HepG2 (cell line): ENCODE measurements around the gene STAMBPL1. TPM values are rescaled to one million over a fixed set of nuclear protein-coding genes. Genes with fewer than 3 reads are reported as not detected.

Experiments
- ATAC-seq: fragments of 200-7000 bp; cut with Tn5 transposase; 3 replicates; pipeline ENCODE4 v1.9.1; 2020; ENCODE audit warnings: mild to moderate bottlenecking, moderate library complexity
- BruUV-seq: library from RNA; stranded (reverse); fragments of 400-500 nt; replicated peaks from 2 replicates; lab custom pipeline; 2021; lab: Mats Ljungman, UMichigan
- CTCF ChIA-PET: fragments of 300-600 bp; formaldehyde crosslinking; extraction: SDS; loops from one replicate; lab custom pipeline; 2021; ENCODE audit warnings: low total read pairs, inconsistent platforms, low intra/inter-chr PET ratio; lab: Yijun Ruan, JAX
- POLR2A ChIA-PET: fragments of 350-600 bp; sonication (Branson Sonifier 250); formaldehyde crosslinking; loops from one replicate; lab custom pipeline; 2020; ENCODE audit warnings: antibody characterized with exemption, inconsistent platforms; lab: Yijun Ruan, JAX
- DNase-seq: peaks from one replicate; pipeline ENCODE4 v3.0.0-alpha.2; 2015; ENCODE audit warnings: low spot score
- FAIRE-seq: peaks from 3 replicates; lab custom pipeline; 2011; peaks lifted over from hg19 to GRCh38; lab: Jason Lieb, UNC
- H2AFZ ChIP-seq: one replicate; pipeline ENCODE4 v1.6.1; 2011; ENCODE audit warnings: low read length, inconsistent platforms
- H3K27ac ChIP-seq: fragments of 300-600 bp; 3 replicates; pipeline ENCODE4 v1.8.0; 2011; ENCODE audit warnings: mixed run types, mild to moderate bottlenecking, mixed read lengths, low read length, inconsistent platforms; ENCODE audit not compliant: insufficient read depth; ENCODE audit errors: extremely low read length
- H3K27me3 ChIP-seq, 2 experiments: fragments of 200-600 bp in 1 of 2; 2 replicates in 1 of 2; 3 replicates in 1 of 2; pipeline versions ENCODE4 v1.6.0 to v1.8.0; 2011; ENCODE audit warnings: low read length in 2 of 2, mild to moderate bottlenecking in 2 of 2, moderate library complexity in 2 of 2, inconsistent platforms in 1 of 2; ENCODE audit not compliant: insufficient read depth in 2 of 2, control insufficient read depth in 1 of 2
- H3K36me3 ChIP-seq, 2 experiments: fragments of 200-600 bp in 1 of 2; replicated peaks in 1 of 2; 2 replicates in 1 of 2; 3 replicates in 1 of 2; pipeline versions ENCODE4 v1.5.1 to v1.8.0; 2011; ENCODE audit warnings: low read length in 2 of 2, inconsistent platforms in 1 of 2; ENCODE audit not compliant: insufficient read depth in 2 of 2, control insufficient read depth in 1 of 2
- H3K4me1 ChIP-seq: 2 replicates; pipeline ENCODE4 v1.5.1; 2012; ENCODE audit warnings: low read length, inconsistent platforms; ENCODE audit not compliant: insufficient read depth
- H3K4me2 ChIP-seq: 2 replicates; pipeline ENCODE4 v1.6.0; 2011; ENCODE audit warnings: low read depth, low read length, inconsistent platforms
- H3K4me3 ChIP-seq, 3 experiments: fragments of 200-600 bp in 1 of 3; sonication (generic), shearing (Covaris generic) in 1 of 3; replicated peaks in 1 of 3; 2 replicates each; pipeline ENCODE4 v1.5.1; 2011 to 2016; ENCODE audit warnings: low read length in 3 of 3, inconsistent platforms in 2 of 3, low read depth in 2 of 3, mild to moderate bottlenecking in 2 of 3, control low read depth in 1 of 3, mixed read lengths in 1 of 3; ENCODE audit not compliant: insufficient read depth in 1 of 3
- H3K79me2 ChIP-seq: one replicate; pipeline ENCODE4 v1.6.1; 2011; ENCODE audit warnings: low read length, inconsistent platforms; ENCODE audit not compliant: insufficient read depth
- H3K9ac ChIP-seq: 2 replicates; pipeline ENCODE4 v1.6.0; 2011; ENCODE audit warnings: mild to moderate bottlenecking, low read depth, low read length, inconsistent platforms; ENCODE audit not compliant: insufficient read depth
- H3K9me3 ChIP-seq: 2 replicates; pipeline ENCODE4 v1.5.1; 2012; ENCODE audit warnings: mild to moderate bottlenecking, low read length
- H4K20me1 ChIP-seq: 2 replicates; pipeline ENCODE4 v1.6.0; 2011; ENCODE audit warnings: inconsistent platforms, mild to moderate bottlenecking, low read length, moderate library complexity; ENCODE audit not compliant: insufficient read depth
- ATF1 ChIP-seq: IDR thresholded peaks from 2 replicates; pipeline ENCODE4 v1.6.1; 2016; ENCODE audit warnings: mild to moderate bottlenecking, control low read depth
- CBX1 ChIP-seq: IDR thresholded peaks from one replicate; pipeline ENCODE4 v1.6.1; 2016; ENCODE audit warnings: antibody characterized with exemption, low read depth
- JUN ChIP-seq: sonication (generic); formaldehyde crosslinking; IDR thresholded peaks from 2 replicates; pipeline ENCODE4 v1.4.0; 2020; ENCODE audit warnings: mild to moderate bottlenecking, missing genetic modification reagents
- MAFK ChIP-seq, 2 experiments: IDR thresholded peaks in 1 of 2; conservative IDR thresholded peaks in 1 of 2; 2 replicates each; pipeline ENCODE4 v1.6.1; 2011; ENCODE audit warnings: improper control_type of control experiment in 2 of 2, low read length in 2 of 2
- SIN3B ChIP-seq: fragments of 150-350 bp; IDR thresholded peaks from 2 replicates; pipeline ENCODE4 v1.6.1; 2014; ENCODE audit warnings: low read length
- SMARCE1 ChIP-seq: fragments of 450-650 bp; IDR thresholded peaks from 2 replicates; pipeline ENCODE4 v1.6.1; 2017; ENCODE audit warnings: borderline replicate concordance
- SRSF1 ChIP-seq: fragments of 200-400 bp; formaldehyde crosslinking; optimal IDR thresholded peaks from 2 replicates; pipeline ENCODE3; 2017; ENCODE audit warnings: mild to moderate bottlenecking, low read depth, low read length, moderate library complexity
- TOPORS ChIP-seq: sonication (generic); formaldehyde crosslinking; IDR thresholded peaks from 2 replicates; pipeline ENCODE4 v1.8.0; 2023; ENCODE audit warnings: mild to moderate bottlenecking, missing genetic modification reagents
- ZBTB1 ChIP-seq: sonication (generic); formaldehyde crosslinking; IDR thresholded peaks from 2 replicates; pipeline ENCODE4 v1.4.0; 2020; ENCODE audit warnings: missing genetic modification reagents, borderline replicate concordance
- ZBTB7A ChIP-seq: sonication (generic); formaldehyde crosslinking; IDR thresholded peaks from 2 replicates; pipeline ENCODE4 v1.8.0; 2022; ENCODE audit warnings: mild to moderate bottlenecking, missing genetic modification reagents
- ZNF34 ChIP-seq: sonication (generic); formaldehyde crosslinking; IDR thresholded peaks from 2 replicates; pipeline ENCODE4 v1.4.0; 2020; ENCODE audit warnings: mild to moderate bottlenecking, missing genetic modification reagents, borderline replicate concordance
- ZNF556 ChIP-seq: sonication (generic); formaldehyde crosslinking; IDR thresholded peaks from 2 replicates; pipeline ENCODE4 v1.4.0; 2020; ENCODE audit warnings: mild to moderate bottlenecking, missing genetic modification reagents, borderline replicate concordance
- ZNF720 ChIP-seq: sonication (generic); formaldehyde crosslinking; IDR thresholded peaks from 2 replicates; pipeline ENCODE4 v1.4.0; 2020; ENCODE audit warnings: missing genetic modification reagents
- WGBS: methylation state at CpG from one replicate; pipeline ENCODE4 v1.1.6; 2017; ENCODE audit warnings: low lambda C conversion rate; 5-methylcytosine and 5-hydroxymethylcytosine counted together
- in situ Hi-C: cut with HindIII; loops from 2 replicates; pipeline ENCODE4 v1.10.0; 2017; ENCODE audit warnings: low pct_unique_long_range_greater_than_20kb; ENCODE audit not compliant: extremely low pct_ligation_motif_present
- intact Hi-C: fragments of 100-400 bp; cut with micrococcal nuclease; formaldehyde crosslinking; loops from one replicate; pipeline ENCODE4 v1.10.0; 2022; ENCODE audit not compliant: unreplicated experiment
- polyA plus RNA-seq, 8 experiments: library from polyadenylated mRNA; depleted of rRNA in 3 of 8; stranded (reverse) in 7 of 8; unstranded in 1 of 8; fragments of >200 nt; fragmentation: Illumina TruSeq in 4 of 8; extraction: Trizol in 4 of 8; gene quantifications; 2 replicates each; pipeline versions ENCODE4 v1.2.1 to v1.2.3, GENCODE V29; 2011 to 2016; ENCODE audit warnings: low read depth in 4 of 8, missing spikeins in 1 of 8, mixed read lengths in 1 of 8; ENCODE audit not compliant: insufficient read depth in 1 of 8
- total RNA-seq, 5 experiments: library from RNA; depleted of rRNA; stranded (reverse); fragments of >200 nt; fragmentation: Illumina TruSeq; extraction: Trizol; gene quantifications; 2 replicates each; pipeline ENCODE4 v1.2.3, GENCODE V29; 2016; ENCODE audit warnings: low read depth in 1 of 5
- TF ChIP-seq, protein P1 (sequence below): sonication (generic); formaldehyde crosslinking; IDR thresholded peaks from 2 replicates; pipeline ENCODE4 v1.9.0; 2022; ENCODE audit warnings: low read depth, missing genetic modification reagents
- TF ChIP-seq, protein P2 (sequence below): sonication (generic); formaldehyde crosslinking; IDR thresholded peaks from 2 replicates; pipeline ENCODE4 v1.8.1; 2023; ENCODE audit warnings: mild to moderate bottlenecking, missing genetic modification reagents, borderline replicate concordance
- TF ChIP-seq, protein P3 (sequence below): sonication (generic); formaldehyde crosslinking; IDR thresholded peaks from 2 replicates; pipeline ENCODE4 v1.4.0; 2020; ENCODE audit warnings: missing genetic modification reagents
- TF ChIP-seq, protein P4 (sequence below): sonication (generic); formaldehyde crosslinking; IDR thresholded peaks from 2 replicates; pipeline ENCODE4 v1.4.0; 2020; ENCODE audit warnings: missing genetic modification reagents, borderline replicate concordance
- TF ChIP-seq, protein P5 (sequence below): sonication (generic); IDR thresholded peaks from 2 replicates; pipeline ENCODE4 v1.6.1; 2016; ENCODE audit warnings: low read depth, borderline replicate concordance

Gene STAMBPL1
- total and polyA plus RNA-seq, 2 of the 13 experiments (the other 11 are each of a cell fraction or from before 2014, with no cell fraction given) = 1.4 to 1.5 TPM

DNA sequence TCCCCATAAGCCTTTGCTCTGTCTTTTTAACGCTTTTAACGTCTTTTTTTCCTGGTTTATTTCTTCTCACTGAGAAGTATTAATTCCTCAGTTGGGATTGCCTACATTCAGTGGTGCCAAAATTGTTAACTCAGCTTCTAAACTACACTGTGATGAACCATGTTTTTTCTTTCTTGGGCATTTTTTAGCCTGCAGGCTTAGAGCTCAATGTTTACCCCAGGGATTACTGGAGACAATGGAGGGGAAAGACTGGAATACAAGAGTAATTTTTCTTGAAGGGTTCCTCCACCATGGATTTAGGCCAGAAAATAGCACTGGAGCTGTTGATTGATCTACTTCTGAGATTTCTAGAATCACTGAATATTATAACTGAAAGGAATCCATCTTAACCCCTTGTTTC lies 19.8 kb downstream of the STAMBPL1 start (continued):
- TF ChIP-seq, protein P1, sequence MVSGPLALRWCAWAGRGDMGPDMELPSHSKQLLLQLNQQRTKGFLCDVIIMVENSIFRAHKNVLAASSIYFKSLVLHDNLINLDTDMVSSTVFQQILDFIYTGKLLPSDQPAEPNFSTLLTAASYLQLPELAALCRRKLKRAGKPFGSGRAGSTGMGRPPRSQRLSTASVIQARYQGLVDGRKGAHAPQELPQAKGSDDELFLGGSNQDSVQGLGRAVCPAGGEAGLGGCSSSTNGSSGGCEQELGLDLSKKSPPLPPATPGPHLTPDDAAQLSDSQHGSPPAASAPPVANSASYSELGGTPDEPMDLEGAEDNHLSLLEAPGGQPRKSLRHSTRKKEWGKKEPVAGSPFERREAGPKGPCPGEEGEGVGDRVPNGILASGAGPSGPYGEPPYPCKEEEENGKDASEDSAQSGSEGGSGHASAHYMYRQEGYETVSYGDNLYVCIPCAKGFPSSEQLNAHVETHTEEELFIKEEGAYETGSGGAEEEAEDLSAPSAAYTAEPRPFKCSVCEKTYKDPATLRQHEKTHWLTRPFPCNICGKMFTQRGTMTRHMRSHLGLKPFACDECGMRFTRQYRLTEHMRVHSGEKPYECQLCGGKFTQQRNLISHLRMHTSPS (CRISPR knock-in tag) = no peak
- TF ChIP-seq, protein P2, sequence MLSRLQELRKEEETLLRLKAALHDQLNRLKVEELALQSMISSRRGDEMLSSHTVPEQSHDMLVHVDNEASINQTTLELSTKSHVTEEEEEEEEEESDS (CRISPR knock-in tag) = no peak

DNA sequence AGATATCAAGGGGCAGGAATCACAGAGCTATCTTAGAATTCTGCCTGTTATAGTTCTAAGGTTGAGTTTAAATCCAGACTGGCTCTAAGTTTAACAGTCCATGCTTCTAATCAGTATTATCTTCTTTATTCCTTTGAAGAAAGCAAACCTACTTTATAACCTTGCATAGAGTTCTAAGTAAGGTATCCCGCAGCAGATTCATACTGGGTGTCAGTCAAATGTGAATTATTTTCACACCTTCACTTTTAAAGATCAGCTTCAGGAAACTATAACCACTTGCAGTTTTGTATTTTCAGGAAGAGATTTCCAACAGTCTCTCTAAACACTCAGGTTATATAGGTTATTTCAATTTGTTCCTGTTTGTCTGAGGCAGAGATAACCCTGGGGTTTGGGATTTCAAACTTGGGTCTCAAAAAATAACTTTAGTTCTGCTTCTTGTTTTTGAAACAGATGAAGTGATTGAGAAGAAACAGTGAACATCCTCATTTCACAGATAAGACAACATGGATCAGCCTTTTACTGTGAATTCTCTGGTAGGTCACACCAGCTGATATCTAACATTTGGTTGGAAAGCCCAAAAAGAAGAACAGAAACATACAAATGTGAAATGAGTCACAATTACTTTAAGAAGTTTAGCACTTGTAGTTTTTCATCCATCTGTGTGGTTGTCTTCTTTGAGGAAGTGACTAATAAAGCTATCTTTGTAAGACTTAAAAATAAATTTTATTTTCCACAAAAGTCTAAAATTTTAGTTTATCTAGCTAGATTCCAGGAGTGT lies 21.4 kb downstream of the STAMBPL1 start:
- no TSS peak for BruUV-seq
- H2AFZ ChIP-seq = no peak overlapping the region
- no peak for ATAC-seq
- H3K79me2 ChIP-seq = no peaks in the 10 kb centered on the region
- in situ Hi-C loops (no loop called here), intact Hi-C loops (no loop called here)
- no peak overlapping the region for H3K27ac ChIP-seq
- H4K20me1 ChIP-seq = no peaks in the 10 kb centered on the region
- H3K4me2 ChIP-seq = no peak overlapping the region
- no peak overlapping the region for H3K9ac ChIP-seq
- no peak overlapping the region for H3K4me3 ChIP-seq
- H3K9me3 ChIP-seq = no peaks in the 10 kb centered on the region
- CTCF ChIA-PET = no interaction called here
- FAIRE-seq = no peak
- H3K27me3 ChIP-seq = no peaks in the 10 kb centered on the region; a peak in 1 of 5 replicates
- no peak for DNase-seq
- peaks cover 18% of the 10 kb centered on the region for H3K4me1 ChIP-seq
- POLR2A ChIA-PET = no interaction called here
- WGBS = 90% methylated on average over 1 of the region's 1 CpG
- no peaks in the 10 kb centered on the region for H3K36me3 ChIP-seq
- TF ChIP-seq, protein P3, sequence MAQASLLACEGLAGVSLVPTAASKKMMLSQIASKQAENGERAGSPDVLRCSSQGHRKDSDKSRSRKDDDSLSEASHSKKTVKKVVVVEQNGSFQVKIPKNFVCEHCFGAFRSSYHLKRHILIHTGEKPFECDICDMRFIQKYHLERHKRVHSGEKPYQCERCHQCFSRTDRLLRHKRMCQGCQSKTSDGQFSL (CRISPR knock-in tag) = no peak
- TF ChIP-seq JUN (CRISPR knock-in tag) (no peak), ZNF720 (CRISPR knock-in tag) (no peak), ATF1 (CRISPR knock-in tag) (no peak), ZBTB7A (CRISPR knock-in tag) (no peak), SMARCE1 (no peak), MAFK (conservative IDR thresholded peaks at IDR 0.05 in 1 of 2, IDR thresholded peaks at IDR 0.05 in 1 of 2; ENCODE audit: low read length in 2 of 2) (no peak), ZNF556 (CRISPR knock-in tag) (no peak), CBX1 (no peak), ZNF34 (CRISPR knock-in tag) (no peak), TOPORS (CRISPR knock-in tag) (no peak), ZBTB1 (CRISPR knock-in tag) (no peak), SRSF1 (no peak), SIN3B (no peak)
- TF ChIP-seq, protein P4, sequence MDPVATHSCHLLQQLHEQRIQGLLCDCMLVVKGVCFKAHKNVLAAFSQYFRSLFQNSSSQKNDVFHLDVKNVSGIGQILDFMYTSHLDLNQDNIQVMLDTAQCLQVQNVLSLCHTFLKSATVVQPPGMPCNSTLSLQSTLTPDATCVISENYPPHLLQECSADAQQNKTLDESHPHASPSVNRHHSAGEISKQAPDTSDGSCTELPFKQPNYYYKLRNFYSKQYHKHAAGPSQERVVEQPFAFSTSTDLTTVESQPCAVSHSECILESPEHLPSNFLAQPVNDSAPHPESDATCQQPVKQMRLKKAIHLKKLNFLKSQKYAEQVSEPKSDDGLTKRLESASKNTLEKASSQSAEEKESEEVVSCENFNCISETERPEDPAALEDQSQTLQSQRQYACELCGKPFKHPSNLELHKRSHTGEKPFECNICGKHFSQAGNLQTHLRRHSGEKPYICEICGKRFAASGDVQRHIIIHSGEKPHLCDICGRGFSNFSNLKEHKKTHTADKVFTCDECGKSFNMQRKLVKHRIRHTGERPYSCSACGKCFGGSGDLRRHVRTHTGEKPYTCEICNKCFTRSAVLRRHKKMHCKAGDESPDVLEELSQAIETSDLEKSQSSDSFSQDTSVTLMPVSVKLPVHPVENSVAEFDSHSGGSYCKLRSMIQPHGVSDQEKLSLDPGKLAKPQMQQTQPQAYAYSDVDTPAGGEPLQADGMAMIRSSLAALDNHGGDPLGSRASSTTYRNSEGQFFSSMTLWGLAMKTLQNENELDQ (CRISPR knock-in tag) = no peak
- TF ChIP-seq, protein P5, sequence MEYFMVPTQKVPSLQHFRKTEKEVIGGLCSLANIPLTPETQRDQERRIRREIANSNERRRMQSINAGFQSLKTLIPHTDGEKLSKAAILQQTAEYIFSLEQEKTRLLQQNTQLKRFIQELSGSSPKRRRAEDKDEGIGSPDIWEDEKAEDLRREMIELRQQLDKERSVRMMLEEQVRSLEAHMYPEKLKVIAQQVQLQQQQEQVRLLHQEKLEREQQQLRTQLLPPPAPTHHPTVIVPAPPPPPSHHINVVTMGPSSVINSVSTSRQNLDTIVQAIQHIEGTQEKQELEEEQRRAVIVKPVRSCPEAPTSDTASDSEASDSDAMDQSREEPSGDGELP = no peak
